Breast epithelium (tissue), 4 donors: ENCODE results near the gene C4orf50. TPM values are rescaled to one million over a fixed set of nuclear protein-coding genes. Genes with fewer than 3 reads are reported as not detected.

Source experiments
- DNase-seq, 2 donors: peaks; one replicate each; pipeline ENCODE4 v3.0.0-alpha.2; 2019; ENCODE audit warnings: low spot score in 2 of 2
- H3K27ac ChIP-seq, 2 donors: fragments of 200-600 bp; sonication (generic) in 1 of 2; one replicate each; pipeline ENCODE4 v1.5.1; 2016 to 2019; ENCODE audit warnings: mild to moderate bottlenecking in 1 of 2
- H3K27me3 ChIP-seq, 2 donors: fragments of 200-600 bp; sonication (generic) in 1 of 2; one replicate each; pipeline versions ENCODE4 v1.5.1 to v1.6.0; 2017 to 2019; ENCODE audit warnings: control low read depth in 1 of 2, mild to moderate bottlenecking in 1 of 2
- H3K36me3 ChIP-seq: fragments of 200-600 bp; one replicate; pipeline ENCODE4 v1.5.1; 2019
- H3K4me1 ChIP-seq, 2 donors: fragments of 200-600 bp; sonication (generic); one replicate each; pipeline ENCODE4 v1.5.1; 2016 to 2019; ENCODE audit warnings: control low read depth in 1 of 2
- H3K4me3 ChIP-seq, 3 donors: fragments of 200-600 bp; sonication (generic); 1 replicate in 2 of 3; 2 replicates in 1 of 3; pipeline ENCODE4 v1.5.1; 2016 to 2019; ENCODE audit warnings: mild to moderate bottlenecking in 3 of 3, moderate library complexity in 2 of 3
- H3K9me3 ChIP-seq, 2 donors: fragments of 200-600 bp; sonication (generic) in 1 of 2; one replicate each; pipeline ENCODE4 v1.5.1; 2016 to 2019; ENCODE audit warnings: control low read depth in 1 of 2
- CTCF ChIP-seq, 3 donors: fragments of 450-650 bp; IDR thresholded peaks; one replicate each; pipeline ENCODE4 v1.5.1; 2016 to 2017; ENCODE audit warnings: antibody characterized with exemption in 3 of 3, mild to moderate bottlenecking in 3 of 3, moderate library complexity in 3 of 3
- POLR2A ChIP-seq: fragments of 450-650 bp; IDR thresholded peaks from one replicate; pipeline ENCODE4 v1.6.1; 2016; ENCODE audit warnings: antibody characterized with exemption, mild to moderate bottlenecking, moderate library complexity
- POLR2AphosphoS5 ChIP-seq, 3 donors: sonication (generic); formaldehyde crosslinking; IDR thresholded peaks; one replicate each; pipeline ENCODE4 v1.6.1; 2017; ENCODE audit warnings: antibody characterized with exemption in 3 of 3
- intact Hi-C: fragments of 100-400 bp; cut with DNase I; formaldehyde crosslinking; loops from one replicate; pipeline ENCODE4 v1.15.1; 2023; ENCODE audit warnings: low total_unique reads
- total RNA-seq, 3 donors: library from RNA; depleted of rRNA; stranded (reverse); fragments of >200 nt; gene quantifications; one replicate each; pipeline ENCODE4 v1.1.0, GENCODE V29; 2016

Gene C4orf50
- total RNA-seq, 3 donors from 2014 or later, result under 0.01 TPM; not detected in 1

GRCh38 chr4:6055030-6055429, 36.8 kb upstream of the C4orf50 start:
- intact Hi-C loops, result no loop called here
- TF ChIP-seq CTCF (IDR thresholded peaks at IDR 0.05) (no peak), POLR2AphosphoS5 (IDR thresholded peaks at IDR 0.05) (no peak), POLR2A (no peak)
- no peaks in the 10 kb centered on the region for H3K4me1 ChIP-seq
- peaks cover 29 to 37% of the 10 kb centered on the region in 2 donors for H3K9me3 ChIP-seq
- H3K36me3 ChIP-seq, result no peaks in the 10 kb centered on the region
- no peak for DNase-seq
- peaks cover 0 to 4% of the 10 kb centered on the region in 2 donors for H3K27me3 ChIP-seq
- H3K27ac ChIP-seq, result no peak overlapping the region
- no peak overlapping the region for H3K4me3 ChIP-seq

- Histone ChIP-seq H3K36me3 (no peaks in the 10 kb centered on the region), H3K27me3 (peaks cover 0 to 6% of the 10 kb centered on the region in 2 donors), H3K9me3 (peaks cover 22 to 30% of the 10 kb centered on the region in 2 donors), H3K4me1 (no peaks in the 10 kb centered on the region), H3K4me3 (no peak overlapping the region), H3K27ac (no peak overlapping the region)
- no peak for TF ChIP-seq POLR2A
- no peak for TF ChIP-seq CTCF (IDR thresholded peaks at IDR 0.05)
- TF ChIP-seq POLR2AphosphoS5 (IDR thresholded peaks at IDR 0.05), result no peak
- no peak for DNase-seq
- intact Hi-C loops, result no loop called here
Observed at GRCh38 chr4:6054162-6054922, 36.1 kb upstream of the C4orf50 start.

GRCh38 chr4:6052679-6053078, 34.4 kb upstream of the C4orf50 start:
- TF ChIP-seq POLR2A (no peak), POLR2AphosphoS5 (IDR thresholded peaks at IDR 0.05) (no peak), CTCF (IDR thresholded peaks at IDR 0.05) (no peak)
- Histone ChIP-seq H3K27ac (no peak overlapping the region), H3K4me1 (no peaks in the 10 kb centered on the region), H3K4me3 (no peak overlapping the region), H3K27me3 (peaks cover 0 to 9% of the 10 kb centered on the region in 2 donors), H3K36me3 (no peaks in the 10 kb centered on the region), H3K9me3 (peaks cover 8 to 13% of the 10 kb centered on the region in 2 donors)
- no peak for DNase-seq
- intact Hi-C loops, result no loop called here

- Histone ChIP-seq H3K36me3 (no peaks in the 10 kb centered on the region), H3K9me3 (no peaks in the 10 kb centered on the region), H3K4me3 (no peak overlapping the region), H3K27me3 (peaks cover 0 to 28% of the 10 kb centered on the region in 2 donors), H3K27ac (no peak overlapping the region), H3K4me1 (no peaks in the 10 kb centered on the region)
- intact Hi-C loops, result no loop called here
- TF ChIP-seq POLR2AphosphoS5 (IDR thresholded peaks at IDR 0.05) (no peak), CTCF (IDR thresholded peaks at IDR 0.05) (no peak), POLR2A (no peak)
- DNase-seq, result no peak
Observed at GRCh38 chr4:6050551-6050950, 32.3 kb upstream of the C4orf50 start.

- no peak for DNase-seq
- H3K36me3 ChIP-seq, result no peaks in the 10 kb centered on the region
- no peak overlapping the region for H3K27ac ChIP-seq
- H3K27me3 ChIP-seq, result peaks cover 0 to 33% of the 10 kb centered on the region in 2 donors
- no peak overlapping the region for H3K4me3 ChIP-seq
- no peaks in the 10 kb centered on the region for H3K4me1 ChIP-seq
- intact Hi-C loops, result loop anchor here (5.0 kb wide), 1 partner anchor 1833 kb away; no protein-coding TSS in a partner anchor
- H3K9me3 ChIP-seq, result no peaks in the 10 kb centered on the region
- no peak for TF ChIP-seq POLR2A
- TF ChIP-seq CTCF (IDR thresholded peaks at IDR 0.05), result no peak
- TF ChIP-seq POLR2AphosphoS5 (IDR thresholded peaks at IDR 0.05), result no peak
Observed at GRCh38 chr4:6049985-6050384, 31.8 kb upstream of the C4orf50 start.
